Endothelial cell of umbilical vein (primary cell): ENCODE measurements around the gene SLC26A3. TPM values are rescaled to one million over a fixed set of nuclear protein-coding genes. Genes with fewer than 3 reads are reported as not detected.

Source experiments
- BruUV-seq: library from RNA; stranded (reverse); fragments of 400-500 nt; replicated peaks from 2 replicates; lab custom pipeline; 2021; lab: Mats Ljungman, UMichigan
- CTCF ChIA-PET: fragments of 300-600, 350-600 bp; sonication (Branson Sonifier 250); formaldehyde crosslinking; loops from one replicate; lab custom pipeline; 2021; ENCODE audit warnings: antibody characterized with exemption, inconsistent platforms; lab: Charles Lee
- POLR2A ChIA-PET: fragments of 300-600, 350-600 bp; sonication (Branson Sonifier 250); formaldehyde crosslinking; loops from one replicate; lab custom pipeline; 2021; ENCODE audit warnings: antibody characterized with exemption, inconsistent platforms; lab: Charles Lee
- DNase-seq: peaks from one replicate; pipeline ENCODE4 v3.0.0-alpha.2; 2011; ENCODE audit warnings: low read depth, low spot score
- FAIRE-seq: peaks from 2 replicates; lab custom pipeline; 2011; peaks lifted over from hg19 to GRCh38; lab: Jason Lieb, UNC
- H2AFZ ChIP-seq: 2 replicates; pipeline ENCODE4 v1.6.0; 2012; ENCODE audit warnings: low read depth, low read length, control low read depth, inconsistent platforms
- H3K27ac ChIP-seq: 2 replicates; pipeline ENCODE4 v1.5.1; 2011; ENCODE audit warnings: low read depth, mild to moderate bottlenecking, control low read depth, low read length, moderate library complexity; ENCODE audit not compliant: insufficient read depth
- H3K27me3 ChIP-seq, 2 experiments: 2 replicates each; pipeline versions ENCODE4 v1.6.0 to v1.6.1; 2011; ENCODE audit warnings: low read length in 2 of 2, mixed read lengths in 1 of 2; ENCODE audit not compliant: control insufficient read depth in 2 of 2, insufficient read depth in 2 of 2
- H3K36me3 ChIP-seq, 2 experiments: 2 replicates in 1 of 2; 3 replicates in 1 of 2; pipeline ENCODE4 v1.5.1; 2011; ENCODE audit warnings: low read length in 2 of 2, mild to moderate bottlenecking in 1 of 2, moderate library complexity in 1 of 2; ENCODE audit not compliant: control insufficient read depth in 2 of 2, insufficient read depth in 2 of 2; ENCODE audit errors: extremely low read depth in 1 of 2
- H3K4me1 ChIP-seq: 3 replicates; pipeline ENCODE4 v1.5.1; 2011; ENCODE audit warnings: mild to moderate bottlenecking, low read length; ENCODE audit not compliant: control insufficient read depth, insufficient read depth; ENCODE audit errors: extremely low read depth
- H3K4me2 ChIP-seq: 2 replicates; pipeline ENCODE4 v1.6.1; 2011; ENCODE audit warnings: low read length, control low read depth, mixed read lengths; ENCODE audit not compliant: insufficient read depth
- H3K4me3 ChIP-seq, 3 experiments: fragments of 200-600 bp in 1 of 3; sonication (generic), shearing (Covaris generic) in 1 of 3; replicated peaks in 1 of 3; 2 replicates each; pipeline ENCODE4 v1.5.1; 2011 to 2016; ENCODE audit warnings: control low read depth in 3 of 3, low read length in 3 of 3, mild to moderate bottlenecking in 2 of 3, inconsistent platforms in 1 of 3, low read depth in 1 of 3, moderate library complexity in 1 of 3; ENCODE audit not compliant: insufficient read depth in 1 of 3
- H3K79me2 ChIP-seq: 2 replicates; pipeline ENCODE4 v1.6.0; 2012; ENCODE audit warnings: low read length, inconsistent platforms; ENCODE audit not compliant: control insufficient read depth, insufficient read depth
- H3K9ac ChIP-seq: replicated peaks from 2 replicates; pipeline ENCODE3; 2011; ENCODE audit warnings: low read length, control low read depth; ENCODE audit not compliant: insufficient read depth; ENCODE audit errors: extremely low read depth
- H3K9me1 ChIP-seq: replicated peaks from 3 replicates; pipeline ENCODE4 v1.6.0; 2011; ENCODE audit warnings: mild to moderate bottlenecking, low read length; ENCODE audit not compliant: control insufficient read depth, insufficient read depth; ENCODE audit errors: extremely low read depth
- H3K9me3 ChIP-seq: replicated peaks from 2 replicates; pipeline ENCODE4 v1.5.1; 2012; ENCODE audit warnings: low read length, inconsistent platforms; ENCODE audit not compliant: control insufficient read depth, insufficient read depth
- H4K20me1 ChIP-seq: replicated peaks from 2 replicates; pipeline ENCODE3; 2011; ENCODE audit warnings: mild to moderate bottlenecking, low read length; ENCODE audit not compliant: control insufficient read depth, insufficient read depth; ENCODE audit errors: extremely low read depth
- EZH2 ChIP-seq: IDR thresholded peaks from 2 replicates; pipeline ENCODE4 v1.6.1; 2012; ENCODE audit warnings: borderline replicate concordance, low read depth, mild to moderate bottlenecking, moderate library complexity, low read length, inconsistent platforms; ENCODE audit not compliant: severe bottlenecking
- FOS ChIP-seq: IDR thresholded peaks from 2 replicates; pipeline ENCODE4 v1.6.1; 2011; ENCODE audit warnings: mild to moderate bottlenecking, low read length, moderate library complexity, borderline replicate concordance; ENCODE audit not compliant: insufficient read depth
- GATA2 ChIP-seq: IDR thresholded peaks from 2 replicates; pipeline ENCODE4 v1.7.0; 2011; ENCODE audit warnings: low read depth, mild to moderate bottlenecking, moderate library complexity, mixed read lengths, low read length; ENCODE audit not compliant: insufficient read length, insufficient read depth
- JUN ChIP-seq: IDR thresholded peaks from 2 replicates; pipeline ENCODE4 v1.6.1; 2011; ENCODE audit warnings: borderline replicate concordance, low read depth; ENCODE audit not compliant: insufficient read length, insufficient read depth
- MYC ChIP-seq: IDR thresholded peaks from one replicate; pipeline ENCODE4 v1.6.1; 2011; ENCODE audit warnings: mild to moderate bottlenecking, low read depth, low read length
- POLR2A ChIP-seq: IDR thresholded peaks from 2 replicates; pipeline ENCODE4 v1.6.1; 2012; ENCODE audit warnings: low read depth, mild to moderate bottlenecking, control low read depth, low read length
- POLR2AphosphoS5 ChIP-seq: IDR thresholded peaks from 2 replicates; pipeline ENCODE4 v1.6.1; 2012; ENCODE audit warnings: low read depth, mild to moderate bottlenecking, control low read depth, low read length, moderate library complexity; ENCODE audit not compliant: insufficient read depth
- dilution Hi-C: fragments of 300-500 bp; cut with MboI; formaldehyde crosslinking; loops from one replicate; pipeline ENCODE4 v1.15.0; 2019; ENCODE audit warnings: low sequenced_read_pairs; ENCODE audit not compliant: extremely low pct_ligation_motif_present
- intact Hi-C: fragments of 100-400 bp; cut with micrococcal nuclease; formaldehyde crosslinking; loops from one replicate; pipeline ENCODE4 v1.10.0; 2022
- polyA plus RNA-seq, 4 experiments: library from polyadenylated mRNA; depleted of rRNA in 3 of 4; stranded (reverse) in 3 of 4; unstranded in 1 of 4; fragments of >200 nt; gene quantifications; 2 replicates each; pipeline versions ENCODE4 v1.2.1 to v1.2.3, GENCODE V29; 2011 to 2012; ENCODE audit warnings: missing spikeins in 1 of 4
- total RNA-seq: library from RNA; stranded (reverse); gene quantifications from 2 replicates; pipeline ENCODE4 v1.2.3, GENCODE V29; 2021
- TF ChIP-seq, protein P1 (sequence below): IDR thresholded peaks from 2 replicates; pipeline ENCODE4 v1.6.1; 2011; ENCODE audit not compliant: insufficient read depth, insufficient read length

SLC26A3 gene
- total and polyA plus RNA-seq, 2 donors (not counting 3 experiments of a cell fraction or from before 2014, with no cell fraction given) = not detected

DNA sequence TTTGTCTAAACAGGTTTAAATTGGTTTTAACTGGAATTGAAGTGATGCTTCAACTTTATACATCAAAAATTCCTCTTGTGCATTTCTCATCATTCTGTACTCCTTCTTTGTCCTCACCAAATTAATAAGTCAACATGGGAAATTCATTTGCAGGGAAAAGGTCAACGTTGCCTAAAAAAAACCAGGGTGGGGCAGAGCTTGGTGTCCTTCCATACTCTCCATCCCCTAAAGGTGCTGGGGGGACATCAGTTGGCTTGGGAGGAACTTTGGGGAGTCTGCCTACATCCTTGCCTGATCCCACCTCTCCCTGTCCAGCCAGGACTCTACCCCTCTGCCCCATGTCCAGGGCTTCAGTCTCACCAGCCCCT, 34.1 kb upstream of the SLC26A3 start:
- Histone ChIP-seq H2AFZ (no peak overlapping the region), H3K4me1 (peaks cover 5% of the 10 kb centered on the region), H3K79me2 (no peaks in the 10 kb centered on the region), H3K27me3 (peaks cover 3 to 30% of the 10 kb centered on the region in 2 experiments), H4K20me1 (no peaks in the 10 kb centered on the region), H3K27ac (no peak overlapping the region), H3K4me2 (no peak overlapping the region), H3K9ac (no peak overlapping the region), H3K4me3 (no peak overlapping the region), H3K9me1 (no peaks in the 10 kb centered on the region), H3K9me3 (no peaks in the 10 kb centered on the region), H3K36me3 (no peaks in the 10 kb centered on the region)
- TF ChIP-seq EZH2 = no peak
- DNase-seq = no peak
- no TSS peak for BruUV-seq
- ChIA-PET POLR2A (no interaction called here), CTCF (interaction anchor here (1.0 kb wide), 2 partner anchors 31 to 42 kb away, joined by 3 read pairs; no protein-coding TSS in a partner anchor)
- dilution Hi-C loops (no loop called here), intact Hi-C loops (no loop called here)
- no peak for FAIRE-seq

DNA sequence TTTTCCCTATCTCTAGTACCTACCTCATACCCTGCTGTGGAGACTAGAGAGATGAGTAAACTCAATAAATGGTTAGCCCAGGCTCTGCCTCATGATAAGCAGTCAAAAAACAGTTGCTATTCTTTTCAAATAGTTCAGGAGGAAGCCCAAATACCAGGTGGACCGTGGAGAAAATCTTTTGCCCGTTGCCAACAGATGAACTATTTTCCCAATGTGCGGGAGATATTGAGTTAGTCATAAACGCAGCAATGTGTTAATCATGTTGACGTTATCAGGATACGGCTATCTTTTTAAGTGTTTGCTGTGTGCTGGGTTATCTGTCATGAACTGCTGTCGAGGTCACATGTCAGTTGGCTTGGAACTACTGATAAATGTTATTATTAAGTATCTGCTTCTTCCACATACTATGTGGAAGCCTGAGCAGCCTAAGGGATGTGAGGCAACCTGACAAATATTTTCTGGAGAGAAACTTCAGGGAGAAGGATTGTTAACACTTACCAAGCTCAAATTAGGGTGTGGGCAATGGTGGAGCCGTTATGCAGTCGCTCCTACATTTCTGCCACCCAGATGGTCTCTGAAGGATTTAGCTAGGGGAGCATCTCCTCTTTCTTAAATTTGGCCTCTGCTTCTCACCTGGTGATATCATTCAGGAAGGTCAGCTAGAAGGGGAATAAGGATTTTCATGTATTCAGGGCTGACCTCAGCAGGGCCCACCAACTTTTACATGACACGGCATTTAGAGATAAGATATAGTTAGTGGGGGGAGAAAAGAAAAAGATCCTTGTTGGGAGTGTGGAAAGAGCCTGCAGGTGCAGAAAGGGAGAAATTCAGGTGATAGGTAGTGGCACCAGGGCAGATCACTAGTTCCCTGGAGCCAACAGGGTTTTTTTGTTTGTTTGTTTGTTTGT, 33.5 kb upstream of the SLC26A3 start:
- H3K79me2 ChIP-seq = no peaks in the 10 kb centered on the region
- H3K9me1 ChIP-seq = no peaks in the 10 kb centered on the region
- intact Hi-C loops = no loop called here
- H3K4me2 ChIP-seq = peak overlapping the region; percentile 11
- H3K27ac ChIP-seq = no peak overlapping the region
- no peak overlapping the region for H3K4me3 ChIP-seq
- DNase-seq = peak; percentile 94
- H3K36me3 ChIP-seq = no peaks in the 10 kb centered on the region
- TF ChIP-seq POLR2AphosphoS5 (no peak), GATA2 (peak; percentile 77), FOS (peak; percentile 36), MYC (no peak), POLR2A (peak; percentile 22), JUN (peak; percentile 84)
- TF ChIP-seq, protein P1, sequence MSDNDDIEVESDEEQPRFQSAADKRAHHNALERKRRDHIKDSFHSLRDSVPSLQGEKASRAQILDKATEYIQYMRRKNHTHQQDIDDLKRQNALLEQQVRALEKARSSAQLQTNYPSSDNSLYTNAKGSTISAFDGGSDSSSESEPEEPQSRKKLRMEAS = no peak
- peaks cover 5 to 30% of the 10 kb centered on the region in 2 experiments for H3K27me3 ChIP-seq
- no peaks in the 10 kb centered on the region for H4K20me1 ChIP-seq
- no peaks in the 10 kb centered on the region for H3K9me3 ChIP-seq
- ChIA-PET CTCF (interaction anchor here (1.0 kb wide), 2 partner anchors 31 to 43 kb away, joined by 3 read pairs; no protein-coding TSS in a partner anchor), POLR2A (no interaction called here)
- peaks cover 5% of the 10 kb centered on the region for H3K4me1 ChIP-seq
- no peak overlapping the region for H3K9ac ChIP-seq
- dilution Hi-C loops = no loop called here
- no TSS peak for BruUV-seq
- H2AFZ ChIP-seq = no peak overlapping the region
- peak; percentile 64 for FAIRE-seq
